Measurements from ENCODE around the gene CNTLN.
"Not testable (repeated sequence)": the region's sequence is repeated elsewhere in the genome, so short reads cannot be mapped to it uniquely, and the experiment has no call there.

The CNTLN gene

GRCh38 chr9:17521100-17521855 is 386.4 kb downstream of the CNTLN start:
- no peak overlapping the region for H3K4me3 ChIP-seq (ENCODE audit: low read depth, low read length)
- DNase-seq (ENCODE audit: low read depth, low spot score): no peak
- in situ Hi-C loops (cut with HindIII; ENCODE audit: low sequenced_read_pairs): no loop called here
- TF ChIP-seq CTCF (IDR thresholded peaks at IDR 0.05; ENCODE audit: low read depth, low read length): no peak

GRCh38 chr9:17526726-17527125 is 391.9 kb downstream of the CNTLN start:
- in situ Hi-C loops (cut with HindIII; ENCODE audit: low sequenced_read_pairs); DNase-seq (ENCODE audit: low read depth, low spot score); H3K4me3 ChIP-seq (ENCODE audit: low read depth, low read length): not testable (repeated sequence)

- DNase-seq (ENCODE audit: low read depth, low spot score): no peak
- in situ Hi-C loops (cut with HindIII; ENCODE audit: low sequenced_read_pairs): no loop called here
- TF ChIP-seq CTCF (IDR thresholded peaks at IDR 0.05; ENCODE audit: low read depth, low read length): peak; percentile 22
- H3K4me3 ChIP-seq (ENCODE audit: low read depth, low read length): no peak overlapping the region
Measured at GRCh38 chr9:17528859-17529258, 394.0 kb downstream of the CNTLN start.

GRCh38 chr9:17531642-17532254 is 396.9 kb downstream of the CNTLN start:
- TF ChIP-seq CTCF (IDR thresholded peaks at IDR 0.05; ENCODE audit: low read depth, low read length): peak; percentile 68
- H3K4me3 ChIP-seq (ENCODE audit: low read depth, low read length): no peak overlapping the region
- in situ Hi-C loops (cut with HindIII; ENCODE audit: low sequenced_read_pairs): no loop called here
- peak; percentile 64 for DNase-seq (ENCODE audit: low read depth, low spot score)

GRCh38 chr9:17532461-17532860 is 397.6 kb downstream of the CNTLN start:
- DNase-seq (ENCODE audit: low read depth, low spot score): no peak
- in situ Hi-C loops (cut with HindIII; ENCODE audit: low sequenced_read_pairs): no loop called here
- no peak overlapping the region for H3K4me3 ChIP-seq (ENCODE audit: low read depth, low read length)
- no peak for TF ChIP-seq CTCF (IDR thresholded peaks at IDR 0.05; ENCODE audit: low read depth, low read length)

GRCh38 chr9:17535176-17535575 is 400.3 kb downstream of the CNTLN start:
- no peak for DNase-seq (ENCODE audit: low read depth, low spot score)
- in situ Hi-C loops (cut with HindIII; ENCODE audit: low sequenced_read_pairs): no loop called here
- no peak overlapping the region for H3K4me3 ChIP-seq (ENCODE audit: low read depth, low read length)
- no peak for TF ChIP-seq CTCF (IDR thresholded peaks at IDR 0.05; ENCODE audit: low read depth, low read length)

- in situ Hi-C loops (cut with HindIII; ENCODE audit: low sequenced_read_pairs): no loop called here
- TF ChIP-seq CTCF (IDR thresholded peaks at IDR 0.05; ENCODE audit: low read depth, low read length): no peak
Measured at GRCh38 chr9:17536027-17536426, 401.2 kb downstream of the CNTLN start.

More at GRCh38 chr9:17536027-17536426, 401.2 kb downstream of the CNTLN start:
- H3K4me3 ChIP-seq (ENCODE audit: low read depth, low read length): no peak overlapping the region
- DNase-seq (ENCODE audit: low read depth, low spot score): no peak

All from astrocyte of the spinal cord (primary cell).